GM12874 (cell line): ENCODE data around the gene COQ8A.

Source experiments
- CTCF ChIP-seq: IDR thresholded peaks from 2 replicates; pipeline ENCODE4 v1.5.1; 2011; ENCODE audit warnings: low read depth, mild to moderate bottlenecking, control low read depth, low read length, moderate library complexity; ENCODE audit not compliant: insufficient read depth

The COQ8A gene

GRCh38 chr1:226976978-226977642, 37.0 kb downstream of the COQ8A start:
- no peak for TF ChIP-seq CTCF

- no peak for TF ChIP-seq CTCF
Observed at GRCh38 chr1:226977643-226978431, 37.7 kb downstream of the COQ8A start.

- no peak for TF ChIP-seq CTCF
Observed at GRCh38 chr1:226978432-226979114, 38.5 kb downstream of the COQ8A start.

- no peak for TF ChIP-seq CTCF
Observed at GRCh38 chr1:226979115-226979516, 39.0 kb downstream of the COQ8A start.

- TF ChIP-seq CTCF: no peak
Observed at GRCh38 chr1:226979517-226980121, 39.5 kb downstream of the COQ8A start.

- TF ChIP-seq CTCF: no peak
Observed at GRCh38 chr1:226980122-226980560, 40.0 kb downstream of the COQ8A start.
